Kidney capillary endothelial cell (primary cell): ENCODE results near the gene GPR25.
A peak's percentile ranks its signal among the peaks of the same experiment; 100 is the strongest.

Experiments used
- DNase-seq: peaks from one replicate; pipeline ENCODE4 v3.0.0-alpha.2; 2018; ENCODE audit warnings: low spot score

GPR25 gene

DNA sequence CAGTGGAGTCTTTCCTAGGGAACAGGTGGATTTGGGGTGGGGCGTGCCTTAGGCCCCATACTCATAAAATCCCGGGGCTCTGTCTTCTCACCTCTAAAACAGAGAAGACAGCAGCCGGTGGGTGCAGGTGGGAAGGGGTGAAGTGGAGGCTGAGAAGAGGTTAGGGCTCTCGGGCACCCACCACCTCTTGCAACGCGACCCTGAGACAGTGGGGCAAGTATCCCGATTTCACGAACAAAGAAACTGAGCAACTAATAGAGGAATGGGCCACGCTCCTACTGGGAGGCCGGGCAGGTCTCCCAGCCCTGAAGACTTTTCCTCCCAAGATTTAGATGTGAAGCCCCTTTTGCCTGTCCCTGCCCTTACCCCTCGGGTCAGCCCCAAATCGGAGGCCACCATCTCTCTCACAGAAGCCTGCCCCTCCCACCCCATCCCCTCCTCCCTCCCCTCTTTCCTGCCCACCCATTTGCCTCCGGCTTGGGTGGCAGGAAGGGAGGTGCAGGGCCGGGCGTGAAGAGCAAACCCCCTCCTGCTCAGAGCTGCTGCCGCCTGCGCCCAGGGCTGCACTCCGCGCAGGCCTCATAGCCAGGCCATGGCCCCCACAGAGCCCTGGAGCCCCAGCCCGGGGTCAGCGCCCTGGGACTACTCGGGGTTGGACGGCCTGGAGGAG, at the start of gene GPR25:
Gene GPR25 (plus strand): TSS at position 536 of the 670 bp plus-strand sequence. CDS start 57 bp downstream, at position 593.
- no peak for DNase-seq

GRCh38 chr1:200831091-200831490, 41.7 kb upstream of the GPR25 start:
- no peak for DNase-seq

DNA sequence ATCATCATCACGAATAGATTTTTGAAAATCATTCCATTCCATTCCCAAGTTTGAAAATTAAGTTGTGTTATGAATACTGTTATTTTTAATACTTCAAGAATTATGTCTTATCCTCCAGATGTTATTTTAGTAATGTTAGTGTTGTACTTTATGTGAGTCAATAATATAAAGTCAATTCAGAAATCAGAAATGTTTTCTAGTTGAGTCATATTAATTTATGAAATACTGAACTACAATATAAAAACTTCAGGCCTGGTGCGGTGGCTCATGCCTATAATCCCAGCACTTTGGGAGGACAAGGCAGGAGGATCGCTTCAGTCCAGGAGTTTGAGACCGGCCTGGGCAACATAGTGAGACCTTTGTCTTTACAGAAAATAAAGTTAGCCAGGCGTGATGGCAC, 38.4 kb upstream of the GPR25 start:
- no peak for DNase-seq

GRCh38 chr1:200836213-200836612, 36.6 kb upstream of the GPR25 start:
- no peak for DNase-seq

DNA sequence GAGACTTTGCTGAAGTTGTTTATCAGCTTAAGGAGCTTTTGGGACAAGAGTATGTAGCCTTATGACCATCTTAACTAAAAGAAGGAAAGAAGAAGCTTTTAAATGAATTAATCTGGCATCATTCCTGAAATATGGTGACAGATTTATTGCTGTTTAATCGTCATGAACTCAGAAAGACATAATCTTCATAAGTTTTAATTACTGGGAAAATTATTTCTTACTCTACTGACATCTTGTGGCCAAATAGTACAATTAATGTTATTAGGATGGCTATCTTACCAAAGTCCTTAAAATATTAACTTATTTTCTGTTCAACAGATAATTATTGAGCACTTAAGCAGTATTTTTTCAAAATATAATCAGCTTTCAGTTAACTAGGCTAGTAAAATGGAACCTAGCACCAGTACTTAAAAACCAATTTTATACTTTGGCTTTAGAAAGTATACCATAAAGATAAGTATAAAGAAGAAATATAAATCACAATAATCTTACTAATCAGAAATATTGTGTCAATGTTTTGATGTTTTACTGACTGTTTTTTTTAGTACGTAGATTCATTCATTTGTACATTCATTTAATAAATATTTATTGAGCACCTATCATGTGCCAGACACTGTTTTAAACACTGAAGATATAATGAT, 34.7 kb upstream of the GPR25 start:
- peak; percentile 43 for DNase-seq

DNA sequence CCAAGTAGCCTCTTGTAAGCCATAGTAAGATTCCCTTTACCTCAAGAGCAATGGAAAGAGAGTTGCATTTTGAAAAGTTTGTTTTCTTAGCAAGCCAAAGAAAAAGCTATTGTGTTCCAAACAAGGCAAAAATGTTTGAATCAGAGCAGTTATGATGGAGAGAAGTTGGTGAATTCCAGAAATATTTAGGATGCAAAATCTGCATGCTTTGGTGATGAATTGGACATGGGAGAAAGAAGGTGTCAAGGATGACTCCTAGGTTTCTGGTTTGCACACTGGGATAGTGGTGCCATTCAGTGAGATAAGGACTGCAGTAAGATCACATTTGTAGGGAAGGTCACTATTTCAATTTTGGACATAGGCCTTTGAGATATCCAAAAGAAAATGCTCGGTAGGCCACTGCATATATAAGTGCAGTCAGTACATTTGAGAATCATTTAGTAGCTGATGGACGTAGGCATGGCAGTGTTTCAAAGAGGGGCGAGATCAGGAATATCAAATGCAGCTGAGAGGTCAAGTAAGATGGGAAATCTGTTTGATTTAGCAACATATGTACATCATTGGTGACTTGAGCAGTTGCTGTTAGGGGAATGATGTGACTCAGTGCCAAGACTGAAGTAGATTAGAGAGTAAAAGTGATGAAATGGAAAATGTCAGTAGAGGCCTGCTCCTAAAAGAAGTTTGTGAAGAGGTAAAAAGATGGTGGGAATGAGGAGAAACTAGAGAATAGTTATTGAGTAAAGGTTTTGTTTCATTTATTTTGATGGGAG, 33.9 kb upstream of the GPR25 start:
- DNase-seq: no peak

DNA sequence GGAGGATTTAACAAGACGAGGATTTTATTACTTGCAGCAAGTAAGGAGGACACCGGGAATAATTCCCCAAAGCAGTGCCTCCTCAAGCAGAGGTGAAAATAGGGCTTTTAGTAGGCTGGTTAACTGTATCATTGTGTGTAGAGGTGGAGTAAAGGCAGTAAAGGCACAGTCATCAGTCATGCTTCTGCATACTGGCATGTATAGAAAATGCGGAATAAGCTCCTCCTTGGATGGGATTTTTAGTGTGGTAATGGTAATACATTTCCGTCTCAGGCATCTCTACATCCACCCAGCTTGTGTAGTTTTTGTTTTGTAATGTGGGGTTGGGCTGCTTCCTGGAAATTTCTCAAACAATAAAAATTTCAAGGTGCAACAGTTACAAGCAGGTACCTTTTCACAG, 27.4 kb upstream of the GPR25 start:
- DNase-seq: no peak

DNA sequence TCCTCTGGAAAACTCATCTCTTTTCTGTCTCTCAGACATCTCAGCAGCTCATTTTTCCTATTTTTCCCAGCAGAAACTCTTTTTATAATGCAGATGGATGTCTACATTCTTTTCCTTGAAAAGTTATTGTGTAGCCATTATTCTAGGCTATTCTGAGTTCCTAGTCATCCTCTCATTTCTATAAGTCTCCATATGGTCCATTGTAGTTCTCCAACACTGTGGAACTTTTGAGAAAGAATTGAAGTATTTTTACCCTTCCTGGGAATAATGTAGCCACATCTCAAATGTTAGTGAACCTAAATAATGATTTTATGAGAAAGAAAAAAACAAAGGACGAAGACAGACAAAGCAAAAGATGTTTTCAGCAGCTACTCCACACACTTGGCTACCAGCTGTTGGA, 26.4 kb upstream of the GPR25 start:
- no peak for DNase-seq

- DNase-seq: no peak
Measured at GRCh38 chr1:200849430-200849829, 23.4 kb upstream of the GPR25 start.

GRCh38 chr1:200850554-200850953, 22.2 kb upstream of the GPR25 start:
- no peak for DNase-seq

DNA sequence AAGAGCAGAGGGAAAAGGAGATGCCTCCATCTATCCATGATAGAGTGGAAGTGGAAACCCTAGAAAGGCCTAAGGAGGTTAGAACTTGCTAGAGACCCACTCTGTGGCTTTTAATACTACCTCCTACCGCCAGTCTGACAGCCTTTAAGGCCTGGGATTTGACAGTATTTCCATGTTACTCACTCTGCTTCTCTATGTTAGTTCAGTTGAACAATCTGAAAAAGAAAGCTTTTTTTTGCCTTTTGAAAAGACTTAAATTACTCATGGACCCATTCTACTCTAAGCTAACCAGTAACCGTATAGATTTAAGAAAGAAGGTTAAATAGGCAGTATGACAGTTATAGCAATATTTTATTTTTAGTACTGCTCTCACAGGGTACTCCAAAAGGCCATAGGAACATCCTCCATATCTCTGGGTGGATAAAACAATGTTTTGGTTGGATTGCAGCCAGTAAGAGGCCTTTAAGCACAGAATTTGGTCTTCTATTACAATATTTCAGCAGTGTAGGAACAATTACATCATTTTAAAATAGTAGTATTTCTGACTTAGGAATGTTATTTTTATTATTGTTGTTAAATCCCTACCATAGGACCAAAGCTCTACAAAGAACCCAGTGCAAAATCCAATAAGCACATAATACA, 15.9 kb upstream of the GPR25 start:
- no peak for DNase-seq

DNA sequence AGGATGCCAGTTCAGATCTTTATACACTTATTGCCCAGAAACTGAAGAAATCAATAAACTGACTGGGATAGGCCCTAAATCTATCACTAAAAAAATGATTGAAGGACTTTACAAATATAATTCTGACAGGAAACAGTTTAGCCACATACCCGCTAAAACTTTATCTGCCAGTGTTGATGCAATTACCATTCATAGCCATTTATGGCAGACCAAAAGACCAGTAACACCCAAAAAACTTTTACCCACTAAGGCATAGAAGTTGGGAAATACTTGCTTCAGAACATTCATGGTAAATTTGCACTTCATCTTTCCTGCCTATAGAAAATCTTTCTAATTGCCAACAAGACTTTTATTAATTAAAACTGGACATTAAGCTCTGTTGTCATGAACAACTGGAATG, 15.0 kb upstream of the GPR25 start:
- DNase-seq: no peak

DNA sequence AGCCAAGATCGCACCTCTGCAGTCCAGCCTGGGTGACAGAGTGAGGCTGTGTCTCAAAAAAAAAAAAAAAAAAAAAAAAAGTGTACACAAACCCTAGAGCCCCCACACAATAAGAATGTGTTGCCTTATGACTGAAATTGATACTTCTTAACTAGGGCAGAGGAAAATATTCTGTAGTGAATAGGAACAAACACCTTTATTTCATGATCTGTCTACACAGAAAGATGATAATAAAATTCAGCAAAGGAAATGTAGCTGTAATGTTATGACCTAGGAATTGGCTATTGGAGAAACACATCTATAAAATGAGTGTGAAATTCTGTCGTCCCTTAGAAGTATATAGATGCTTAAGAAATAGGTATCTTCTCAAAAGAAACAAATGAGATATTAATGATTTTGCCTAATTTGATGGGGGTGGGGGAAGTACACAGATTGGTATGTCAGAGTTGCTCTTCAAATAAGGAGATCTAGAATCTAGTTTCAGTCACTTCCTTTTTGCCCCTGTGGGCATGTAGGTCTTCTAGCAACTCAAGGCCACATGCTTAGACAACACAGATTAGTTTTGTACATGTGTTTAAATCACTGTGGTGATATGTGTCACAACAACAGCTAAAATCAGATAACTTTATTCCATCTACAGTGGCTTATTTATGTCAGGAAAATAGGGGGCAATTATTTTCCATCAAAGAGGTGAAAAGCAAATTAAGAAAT, 10.7 kb upstream of the GPR25 start:
- no peak for DNase-seq

DNA sequence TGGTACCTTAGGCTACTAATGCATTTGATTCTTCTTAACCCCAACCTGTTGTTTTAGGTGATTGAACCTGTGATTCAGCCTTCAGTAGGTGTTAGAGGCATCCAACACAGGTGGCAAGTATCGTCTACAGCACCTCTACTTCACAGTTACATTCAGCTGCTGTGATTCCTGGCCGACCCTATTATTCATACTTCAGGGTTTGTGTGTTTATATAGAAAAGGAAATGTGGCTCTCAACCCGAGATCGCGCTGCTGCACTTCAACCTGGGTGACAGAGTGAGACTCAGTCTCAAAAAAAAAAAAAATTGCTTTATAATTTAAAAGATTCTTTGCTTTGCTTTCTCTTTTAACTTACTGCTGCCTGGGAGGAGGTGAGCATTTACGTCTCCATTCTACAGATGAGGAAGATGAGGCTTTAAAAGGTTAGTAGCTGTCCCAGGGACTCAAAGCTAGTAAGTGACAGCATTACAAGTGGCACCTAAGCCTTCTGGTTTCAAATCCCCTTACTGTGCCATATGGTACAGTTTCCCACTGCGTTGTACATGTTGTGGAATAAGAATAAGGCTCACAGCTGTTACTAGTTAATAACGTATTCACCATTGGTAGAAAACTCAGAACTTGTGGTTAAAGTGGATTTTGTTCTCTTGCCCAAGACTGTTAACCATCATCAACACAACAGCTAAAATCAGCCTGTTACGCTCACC, 9.9 kb upstream of the GPR25 start:
- no peak for DNase-seq

DNA sequence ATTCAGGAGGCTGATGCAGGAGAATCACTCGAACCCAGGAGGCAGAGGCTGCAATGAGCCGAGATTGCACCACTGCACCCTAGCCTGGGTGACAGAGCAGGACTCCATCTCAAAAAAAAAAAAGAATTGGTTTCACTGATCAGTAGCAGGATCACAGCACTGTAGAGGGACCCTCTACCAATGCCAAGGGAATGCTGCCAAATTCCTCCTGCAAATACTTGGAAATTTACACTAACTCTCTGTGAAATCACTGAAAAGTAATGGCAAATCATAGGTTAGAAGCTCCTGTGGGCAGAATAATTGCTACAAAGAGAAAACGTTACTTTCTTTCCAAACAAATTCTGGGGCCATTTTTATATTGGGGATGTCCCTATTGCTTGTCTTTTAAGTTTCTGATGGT, 6.7 kb upstream of the GPR25 start:
- DNase-seq: no peak

- DNase-seq: no peak
Measured at GRCh38 chr1:200866521-200866920, 6.3 kb upstream of the GPR25 start.

GRCh38 chr1:200867018-200867811, 5.6 kb upstream of the GPR25 start:
- DNase-seq: no peak

DNA sequence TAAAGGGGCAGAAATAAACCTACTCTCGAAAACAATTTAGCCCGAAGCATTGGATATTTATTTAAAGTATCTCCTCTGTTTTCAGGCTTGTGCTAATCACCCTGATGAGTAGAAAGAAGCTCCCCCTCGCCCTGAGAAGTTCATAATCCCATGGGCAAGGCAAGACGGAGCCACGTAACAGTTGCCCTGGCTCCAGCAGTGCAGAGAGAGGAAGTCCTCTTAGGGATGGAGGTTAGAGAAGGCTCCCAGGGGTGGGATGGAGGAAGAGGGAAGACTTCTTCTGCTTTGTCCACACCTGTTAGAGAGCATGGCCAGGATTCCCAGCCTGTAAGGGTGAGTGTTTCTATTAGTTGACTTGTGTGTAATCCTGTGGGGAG, 3.4 kb upstream of the GPR25 start:
- no peak for DNase-seq

DNA sequence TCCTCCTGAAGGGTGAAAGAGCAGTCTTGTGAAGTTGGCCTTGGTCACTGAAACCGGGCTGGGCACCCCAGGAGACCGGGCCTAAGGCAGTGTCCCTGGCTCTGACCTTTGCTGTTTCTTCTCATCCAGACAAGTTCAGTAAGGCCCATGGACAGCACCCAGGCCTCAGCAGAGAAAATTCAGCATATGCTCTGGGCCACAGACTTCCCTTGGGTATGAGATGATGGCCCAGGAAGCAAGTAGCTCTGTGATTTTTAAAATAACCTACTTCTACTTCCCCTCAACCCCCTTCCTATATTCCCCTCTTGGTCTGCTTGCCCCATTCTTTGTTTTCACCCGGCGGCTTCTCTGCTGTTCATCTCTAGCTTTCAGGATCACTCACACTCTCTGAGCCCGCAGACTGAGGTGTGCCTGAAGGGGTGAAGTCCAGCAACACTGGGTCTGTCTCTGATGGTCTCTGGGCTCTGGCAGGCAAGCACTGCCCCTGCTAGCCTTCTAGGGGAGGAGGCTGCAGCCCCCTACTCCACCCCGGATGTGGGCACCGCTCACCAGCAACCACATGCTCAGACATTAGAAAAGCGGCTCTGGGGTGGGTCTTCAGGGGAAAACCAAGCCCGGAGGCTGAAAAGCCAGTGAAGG, 2.9 kb upstream of the GPR25 start:
- no peak for DNase-seq

GRCh38 chr1:200873116-200873670, 412 bp downstream of the GPR25 start:
- DNase-seq: no peak
